Adrenal gland (tissue), 12 donors: ENCODE results near the gene CACNA1D. TPM values are rescaled to one million over a fixed set of nuclear protein-coding genes. Genes with fewer than 3 reads are reported as not detected.

Experiments used
- DNase-seq, 7 donors: peaks; one replicate each; pipeline ENCODE4 v3.0.0-alpha.2; 2019 to 2020
- H3K27ac ChIP-seq, 5 donors: fragments of 200-600 bp; sonication (generic) in 4 of 5; 1 replicate in 3 of 5; 2 replicates in 2 of 5; pipeline versions ENCODE4 v1.5.1 to v1.8.0; 2016 to 2020; ENCODE audit warnings: mild to moderate bottlenecking in 1 of 5
- H3K27me3 ChIP-seq: fragments of 200-600 bp; 2 replicates; pipeline ENCODE4 v1.8.0; 2021
- H3K36me3 ChIP-seq, 2 donors: fragments of 200-600 bp; replicated peaks in 1 of 2; 1 replicate in 1 of 2; 2 replicates in 1 of 2; pipeline versions ENCODE4 v1.5.1 to v1.8.0; 2018 to 2022
- H3K4me1 ChIP-seq, 2 donors: fragments of 200-600 bp; replicated peaks in 1 of 2; 1 replicate in 1 of 2; 2 replicates in 1 of 2; pipeline versions ENCODE4 v1.5.1 to v1.8.0; 2018 to 2021
- H3K4me3 ChIP-seq, 4 donors: fragments of 200-600 bp; sonication (generic) in 3 of 4; one replicate each; pipeline ENCODE4 v1.5.1; 2016 to 2018
- H3K9me3 ChIP-seq, 3 donors: fragments of 200-600 bp; sonication (generic) in 1 of 3; replicated peaks in 1 of 3; 1 replicate in 2 of 3; 2 replicates in 1 of 3; pipeline versions ENCODE4 v1.5.1 to v1.8.0; 2016 to 2021
- POLR2A ChIP-seq, 2 donors: fragments of 450-650 bp; IDR thresholded peaks; one replicate each; pipeline ENCODE4 v1.6.1; 2017; ENCODE audit warnings: antibody characterized with exemption in 2 of 2, mild to moderate bottlenecking in 2 of 2, moderate library complexity in 1 of 2
- WGBS, 4 donors: extraction: QIAGEN DNeasy Blood & Tissue Kit in 2 of 4; methylation state at CpG; one replicate each; pipeline versions ENCODE4 v1.1.5 to v1.1.7; 2013 to 2017; 5-methylcytosine and 5-hydroxymethylcytosine counted together
- intact Hi-C, 2 donors: fragments of 100-400 bp; cut with DNase I; formaldehyde crosslinking; loops; one replicate each; pipeline versions ENCODE4 v1.14.1 to v1.15.0; 2022 to 2023
- polyA plus RNA-seq, 3 donors: library from polyadenylated mRNA; stranded (reverse); fragments of 200-250 nt in 2 of 3; fragments of 350-450 nt in 1 of 3; fragmentation: Illumina TruSeq in 1 of 3; extraction: RNeasy Lipid Tissue Mini Kit (QIAGEN cat#74804) in 1 of 3; gene quantifications; one replicate each; pipeline ENCODE4 v1.2.3, GENCODE V29; 2013 to 2014
- total RNA-seq, 9 donors: library from RNA; depleted of rRNA in 4 of 9; stranded (reverse); fragments of >200 nt in 4 of 9; fragments of 120-200 nt in 1 of 9; fragmentation: NEBNext Ultra II Directional in 1 of 9; extraction: Animal tissue kit (Norgen Biotek cat#: 25700) in 1 of 9; gene quantifications; one replicate each; pipeline versions ENCODE4 v1.1.0 to v1.2.4, GENCODE V29; 2013 to 2023
- TF ChIP-seq, protein P1 (sequence below), 6 experiments: fragments of 450-650 bp in 4 of 6; fragments of 200-600 bp in 2 of 6; sonication (generic) in 1 of 6; IDR thresholded peaks; 1 replicate in 5 of 6; 2 replicates in 1 of 6; pipeline versions ENCODE4 v1.5.1 to v1.8.0; 2016 to 2021; ENCODE audit warnings: antibody characterized with exemption in 6 of 6, mild to moderate bottlenecking in 2 of 6, moderate library complexity in 1 of 6
- donor health status: healthy with polysubstance abuse.
- donor health status: Bipolar disorder and iron deficiency.
- donor health status: DM: yes; HTN: yes; CAD: no.
- donor health status: DM: no; HTN: no; CAD: no.
- donor health status: DM: no; HTN: no; CAD: no.
- donor health status: DM: yes; HTN: yes; CAD: no.

Gene CACNA1D
- total and polyA plus RNA-seq, 12 donors, result 25.8 to 111 (median 63.0) TPM

DNA sequence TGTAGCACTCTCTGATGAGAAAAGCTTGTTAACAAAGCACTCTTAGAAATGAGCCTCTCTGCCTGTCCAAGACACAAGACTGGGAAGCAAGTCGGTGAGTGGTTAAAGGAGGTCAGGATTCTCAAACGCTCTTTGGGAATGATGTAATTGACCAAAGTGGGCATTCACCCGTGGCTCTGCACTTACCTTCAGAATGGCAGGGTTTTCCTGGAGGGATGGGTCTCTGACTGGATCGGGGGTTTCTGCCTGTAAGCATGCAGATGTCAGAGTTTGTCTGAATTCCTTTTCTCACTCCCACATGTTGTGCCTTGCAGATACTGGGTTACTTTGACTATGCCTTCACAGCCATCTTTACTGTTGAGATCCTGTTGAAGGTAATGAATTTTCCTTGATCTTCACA lies 245.6 kb downstream of the CACNA1D start:
- H3K36me3 ChIP-seq, result peaks cover 0 to 29% of the 10 kb centered on the region in 2 donors
- 60 to 79% (median 69%) methylated on average over 4 of the region's 4 CpGs for WGBS, 4 donors
- no peaks in the 10 kb centered on the region for H3K9me3 ChIP-seq
- no peak for DNase-seq
- H3K4me3 ChIP-seq, result no peak overlapping the region
- no peaks in the 10 kb centered on the region for H3K27me3 ChIP-seq
- intact Hi-C loops, result no loop called here
- no peak for TF ChIP-seq POLR2A (IDR thresholded peaks at IDR 0.05)
- TF ChIP-seq, protein P1, sequence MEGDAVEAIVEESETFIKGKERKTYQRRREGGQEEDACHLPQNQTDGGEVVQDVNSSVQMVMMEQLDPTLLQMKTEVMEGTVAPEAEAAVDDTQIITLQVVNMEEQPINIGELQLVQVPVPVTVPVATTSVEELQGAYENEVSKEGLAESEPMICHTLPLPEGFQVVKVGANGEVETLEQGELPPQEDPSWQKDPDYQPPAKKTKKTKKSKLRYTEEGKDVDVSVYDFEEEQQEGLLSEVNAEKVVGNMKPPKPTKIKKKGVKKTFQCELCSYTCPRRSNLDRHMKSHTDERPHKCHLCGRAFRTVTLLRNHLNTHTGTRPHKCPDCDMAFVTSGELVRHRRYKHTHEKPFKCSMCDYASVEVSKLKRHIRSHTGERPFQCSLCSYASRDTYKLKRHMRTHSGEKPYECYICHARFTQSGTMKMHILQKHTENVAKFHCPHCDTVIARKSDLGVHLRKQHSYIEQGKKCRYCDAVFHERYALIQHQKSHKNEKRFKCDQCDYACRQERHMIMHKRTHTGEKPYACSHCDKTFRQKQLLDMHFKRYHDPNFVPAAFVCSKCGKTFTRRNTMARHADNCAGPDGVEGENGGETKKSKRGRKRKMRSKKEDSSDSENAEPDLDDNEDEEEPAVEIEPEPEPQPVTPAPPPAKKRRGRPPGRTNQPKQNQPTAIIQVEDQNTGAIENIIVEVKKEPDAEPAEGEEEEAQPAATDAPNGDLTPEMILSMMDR (IDR thresholded peaks at IDR 0.05), result no peak
- H3K27ac ChIP-seq, result no peak overlapping the region
- H3K4me1 ChIP-seq, result no peaks in the 10 kb centered on the region

DNA sequence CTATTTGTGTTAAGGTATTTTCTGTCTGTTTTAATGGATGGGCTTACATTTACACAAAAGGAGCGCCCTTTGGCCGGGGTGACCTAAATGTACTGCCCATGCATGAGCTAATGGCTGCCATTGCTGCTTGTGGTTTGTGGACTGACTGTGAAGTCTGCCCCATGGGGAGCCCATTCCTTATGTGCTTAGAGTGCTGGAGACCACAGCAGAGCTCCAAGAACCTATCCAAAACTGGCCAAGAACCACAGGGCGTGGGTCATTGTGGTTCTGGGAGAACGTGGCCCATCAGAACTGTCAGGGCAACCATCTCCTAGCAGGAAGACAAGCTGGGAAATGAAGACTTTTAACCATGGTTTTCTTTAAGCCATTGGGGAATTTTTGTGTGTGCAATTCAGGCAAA lies 246.5 kb downstream of the CACNA1D start:
- intact Hi-C loops, result no loop called here
- Histone ChIP-seq H3K9me3 (no peaks in the 10 kb centered on the region), H3K36me3 (peaks cover 0 to 29% of the 10 kb centered on the region in 2 donors), H3K4me3 (no peak overlapping the region), H3K27me3 (no peaks in the 10 kb centered on the region), H3K27ac (no peak overlapping the region), H3K4me1 (no peaks in the 10 kb centered on the region)
- DNase-seq, result no peak
- 88 to 94% (median 93%) methylated on average over 4 of the region's 4 CpGs for WGBS, 4 donors
- TF ChIP-seq, protein P1 (IDR thresholded peaks at IDR 0.05), result no peak
- TF ChIP-seq POLR2A (IDR thresholded peaks at IDR 0.05), result no peak

GRCh38 chr3:53744351-53744750 lies 249.9 kb downstream of the CACNA1D start:
- TF ChIP-seq, protein P1 (IDR thresholded peaks at IDR 0.05), result no peak
- TF ChIP-seq POLR2A (IDR thresholded peaks at IDR 0.05), result no peak
- H3K4me3 ChIP-seq, result no peak overlapping the region
- H3K4me1 ChIP-seq, result no peaks in the 10 kb centered on the region
- intact Hi-C loops, result no loop called here
- no peak overlapping the region for H3K27ac ChIP-seq
- no peaks in the 10 kb centered on the region for H3K27me3 ChIP-seq
- no peaks in the 10 kb centered on the region for H3K9me3 ChIP-seq
- peaks cover 0 to 47% of the 10 kb centered on the region in 2 donors for H3K36me3 ChIP-seq
- WGBS, 4 donors, result 66 to 77% (median 69%) methylated on average over 8 of the region's 8 CpGs
- peak in 2 of 7 donors; percentile 32 to 39 for DNase-seq

GRCh38 chr3:53747559-53747958 lies 253.1 kb downstream of the CACNA1D start:
- DNase-seq, result no peak
- H3K9me3 ChIP-seq, result no peaks in the 10 kb centered on the region
- TF ChIP-seq, protein P1 (IDR thresholded peaks at IDR 0.05), result no peak
- TF ChIP-seq POLR2A (IDR thresholded peaks at IDR 0.05), result no peak
- no peaks in the 10 kb centered on the region for H3K4me1 ChIP-seq
- H3K27ac ChIP-seq, result no peak overlapping the region
- 91 to 100% (median 95%) methylated on average over 4 of the region's 4 CpGs for WGBS, 4 donors
- intact Hi-C loops, result no loop called here
- peaks cover 0 to 58% of the 10 kb centered on the region in 2 donors for H3K36me3 ChIP-seq
- H3K4me3 ChIP-seq, result no peak overlapping the region
- H3K27me3 ChIP-seq, result no peaks in the 10 kb centered on the region
